ENCODE data around the gene POLR1C.
A peak's percentile ranks its signal among the peaks of the same experiment; 100 is the strongest.

POLR1C gene

GRCh38 chr6:43472515-43472914 lies 44.4 kb upstream of the POLR1C start:
- no peak for TF ChIP-seq CTCF (IDR thresholded peaks at IDR 0.05; ENCODE audit: borderline replicate concordance, extremely low read depth, low read length, poor library complexity, severe bottlenecking)
- TF ChIP-seq EZH2 (IDR thresholded peaks at IDR 0.05; ENCODE audit: borderline replicate concordance, low read depth, low read length, severe bottlenecking) = no peak
- no peak for DNase-seq
- Histone ChIP-seq H2AFZ (ENCODE audit: low read depth, low read length) (no peak overlapping the region), H4K20me1 (ENCODE audit: insufficient read depth, low read length) (no peaks in the 10 kb centered on the region), H3K27ac (ENCODE audit: low read length) (no peak overlapping the region), H3K79me2 (ENCODE audit: insufficient read depth, low read length) (peaks cover under 1% of the 10 kb centered on the region; the same call in 1 of the 2 replicates), H3K4me3 (ENCODE audit: low read depth in 1 of 2, low read length in 2 of 2) (no peak overlapping the region), H3K4me2 (ENCODE audit: insufficient read depth, low read length) (no peak overlapping the region), H3K27me3 (ENCODE audit: insufficient read depth, low read length, poor library complexity) (no peaks in the 10 kb centered on the region), H3K36me3 (ENCODE audit: insufficient read depth, low read length) (no peaks in the 10 kb centered on the region), H3K9ac (ENCODE audit: low read depth, low read length) (no peak overlapping the region), H3K4me1 (ENCODE audit: insufficient read depth, low read length) (peaks cover 10% of the 10 kb centered on the region), H3K9me3 (ENCODE audit: insufficient read depth, low read length, severe bottlenecking) (no peaks in the 10 kb centered on the region)
- ATAC-seq (ENCODE audit: insufficient read depth, low read depth) = no peak

GRCh38 chr6:43475516-43475915 lies 41.4 kb upstream of the POLR1C start:
- no peak for ATAC-seq (ENCODE audit: insufficient read depth, low read depth)
- Histone ChIP-seq H3K79me2 (ENCODE audit: insufficient read depth, low read length) (peaks cover 23% of the 10 kb centered on the region), H3K9ac (ENCODE audit: low read depth, low read length) (no peak overlapping the region), H4K20me1 (ENCODE audit: insufficient read depth, low read length) (no peaks in the 10 kb centered on the region), H3K27ac (ENCODE audit: low read length) (no peak overlapping the region), H2AFZ (ENCODE audit: low read depth, low read length) (no peak overlapping the region), H3K4me3 (ENCODE audit: low read depth in 1 of 2, low read length in 2 of 2) (no peak overlapping the region), H3K4me2 (ENCODE audit: insufficient read depth, low read length) (no peak overlapping the region), H3K4me1 (ENCODE audit: insufficient read depth, low read length) (peaks cover 28% of the 10 kb centered on the region), H3K27me3 (ENCODE audit: insufficient read depth, low read length, poor library complexity) (no peaks in the 10 kb centered on the region), H3K36me3 (ENCODE audit: insufficient read depth, low read length) (no peaks in the 10 kb centered on the region), H3K9me3 (ENCODE audit: insufficient read depth, low read length, severe bottlenecking) (no peaks in the 10 kb centered on the region)
- no peak for TF ChIP-seq CTCF (IDR thresholded peaks at IDR 0.05; ENCODE audit: borderline replicate concordance, extremely low read depth, low read length, poor library complexity, severe bottlenecking)
- TF ChIP-seq EZH2 (IDR thresholded peaks at IDR 0.05; ENCODE audit: borderline replicate concordance, low read depth, low read length, severe bottlenecking) = no peak
- no peak for DNase-seq

GRCh38 chr6:43476746-43477145 lies 40.1 kb upstream of the POLR1C start:
- no peaks in the 10 kb centered on the region for H3K27me3 ChIP-seq (ENCODE audit: insufficient read depth, low read length, poor library complexity)
- no peaks in the 10 kb centered on the region for H3K36me3 ChIP-seq (ENCODE audit: insufficient read depth, low read length)
- peaks cover 30% of the 10 kb centered on the region for H3K79me2 ChIP-seq (ENCODE audit: insufficient read depth, low read length)
- TF ChIP-seq CTCF (IDR thresholded peaks at IDR 0.05; ENCODE audit: borderline replicate concordance, extremely low read depth, low read length, poor library complexity, severe bottlenecking) = no peak
- no peak for TF ChIP-seq EZH2 (IDR thresholded peaks at IDR 0.05; ENCODE audit: borderline replicate concordance, low read depth, low read length, severe bottlenecking)
- ATAC-seq (ENCODE audit: insufficient read depth, low read depth) (no peak), DNase-seq (no peak)
- H3K9ac ChIP-seq (ENCODE audit: low read depth, low read length) = peak overlapping the region; percentile 67
- peak overlapping the region; percentile 88 for H3K4me2 ChIP-seq (ENCODE audit: insufficient read depth, low read length)
- H4K20me1 ChIP-seq (ENCODE audit: insufficient read depth, low read length) = no peaks in the 10 kb centered on the region
- H3K27ac ChIP-seq (ENCODE audit: low read length) = no peak overlapping the region
- peak overlapping the region; percentile 85 for H2AFZ ChIP-seq (ENCODE audit: low read depth, low read length)
- H3K4me1 ChIP-seq (ENCODE audit: insufficient read depth, low read length) = peaks cover 28% of the 10 kb centered on the region
- H3K4me3 ChIP-seq (ENCODE audit: low read depth in 1 of 2, low read length in 2 of 2) = peak overlapping the region; percentile 82 to 87; a peak in 3 of 4 replicates
- H3K9me3 ChIP-seq (ENCODE audit: insufficient read depth, low read length, severe bottlenecking) = no peaks in the 10 kb centered on the region
